ENCODE results near the gene ITIH2.
"Not testable (repeated sequence)": the region's sequence is repeated elsewhere in the genome, so short reads cannot be mapped to it uniquely, and the experiment has no call there.

ITIH2 gene

DNA sequence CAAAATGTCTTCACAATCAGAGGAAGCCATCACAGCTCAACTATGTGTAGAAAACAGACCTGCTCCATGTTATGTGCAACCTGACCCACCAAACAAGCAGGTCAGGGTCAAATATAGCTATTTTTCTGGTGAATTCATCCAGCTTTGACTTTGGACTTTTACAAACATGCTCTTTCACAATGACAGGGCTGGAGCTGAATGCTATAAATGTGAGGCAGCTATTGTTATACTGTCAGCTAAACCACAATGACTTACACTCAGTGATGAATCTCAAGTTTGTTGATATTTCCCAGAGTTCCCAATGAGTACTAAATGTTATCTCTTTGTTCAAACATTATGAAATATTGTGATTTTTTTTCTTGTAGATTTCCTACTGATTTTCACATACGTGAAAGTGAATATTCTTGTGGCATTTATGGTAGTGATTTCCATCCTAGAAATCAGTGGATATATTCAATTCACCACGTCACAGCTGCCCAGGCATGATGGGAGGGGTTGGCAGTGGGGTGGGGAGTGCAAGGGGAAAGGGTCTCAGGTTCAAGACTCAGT lies 2.5 kb upstream of the ITIH2 start:
- no peak for DNase-seq

DNA sequence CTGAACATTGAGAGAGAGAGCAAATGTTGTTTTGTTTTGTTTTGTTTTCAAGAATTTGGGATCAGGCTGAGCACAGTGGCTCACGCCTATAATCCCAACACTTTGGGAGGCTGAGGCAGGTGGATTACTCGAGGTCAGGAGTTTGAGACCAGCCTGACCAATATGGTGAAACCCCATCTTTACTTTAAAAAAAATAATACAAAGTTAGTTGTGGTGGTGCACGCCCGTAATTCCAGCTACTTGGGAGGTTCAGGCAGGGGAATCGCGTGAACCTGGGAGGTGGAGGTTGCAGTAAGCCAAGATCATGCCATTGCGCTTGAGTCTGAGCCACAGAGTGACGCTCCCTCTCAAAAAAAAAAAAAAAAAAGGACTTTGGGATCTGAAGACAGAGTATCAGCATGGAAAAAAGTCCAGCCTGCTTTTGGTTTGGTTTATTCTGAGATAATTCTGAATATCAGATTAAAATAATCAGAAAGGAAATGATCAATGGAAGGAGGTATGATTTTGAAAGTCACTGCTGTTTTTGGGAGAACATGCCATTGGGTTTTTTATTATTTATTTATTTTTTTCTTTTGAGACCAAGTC lies 1.9 kb upstream of the ITIH2 start:
- no peak for DNase-seq

DNA sequence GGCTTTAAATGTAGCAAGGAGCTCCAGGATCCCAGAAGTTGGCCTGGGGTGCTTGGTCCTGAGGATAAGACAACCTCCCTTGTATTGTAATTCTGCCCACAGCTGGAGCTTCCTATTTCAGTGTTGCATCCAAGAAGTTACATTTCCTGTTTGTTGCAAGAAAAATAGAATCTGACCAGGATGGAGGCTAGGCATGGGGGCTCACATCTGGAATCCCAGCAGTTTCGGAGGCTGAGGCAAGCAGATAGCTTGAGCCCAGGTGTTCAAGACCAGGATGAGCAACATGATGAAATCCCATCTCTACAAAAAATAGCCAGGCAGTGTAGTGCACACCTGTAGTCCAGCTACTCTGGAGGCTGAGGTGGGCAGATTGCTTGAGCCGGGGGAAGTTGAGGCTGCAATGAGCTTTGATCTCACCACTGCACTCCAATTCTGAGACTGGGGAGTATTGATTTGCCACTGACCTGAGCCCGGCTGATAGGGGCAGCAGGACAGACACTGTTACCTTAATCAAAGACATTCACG lies 766 bp upstream of the ITIH2 start:
- DNase-seq: no peak

DNA sequence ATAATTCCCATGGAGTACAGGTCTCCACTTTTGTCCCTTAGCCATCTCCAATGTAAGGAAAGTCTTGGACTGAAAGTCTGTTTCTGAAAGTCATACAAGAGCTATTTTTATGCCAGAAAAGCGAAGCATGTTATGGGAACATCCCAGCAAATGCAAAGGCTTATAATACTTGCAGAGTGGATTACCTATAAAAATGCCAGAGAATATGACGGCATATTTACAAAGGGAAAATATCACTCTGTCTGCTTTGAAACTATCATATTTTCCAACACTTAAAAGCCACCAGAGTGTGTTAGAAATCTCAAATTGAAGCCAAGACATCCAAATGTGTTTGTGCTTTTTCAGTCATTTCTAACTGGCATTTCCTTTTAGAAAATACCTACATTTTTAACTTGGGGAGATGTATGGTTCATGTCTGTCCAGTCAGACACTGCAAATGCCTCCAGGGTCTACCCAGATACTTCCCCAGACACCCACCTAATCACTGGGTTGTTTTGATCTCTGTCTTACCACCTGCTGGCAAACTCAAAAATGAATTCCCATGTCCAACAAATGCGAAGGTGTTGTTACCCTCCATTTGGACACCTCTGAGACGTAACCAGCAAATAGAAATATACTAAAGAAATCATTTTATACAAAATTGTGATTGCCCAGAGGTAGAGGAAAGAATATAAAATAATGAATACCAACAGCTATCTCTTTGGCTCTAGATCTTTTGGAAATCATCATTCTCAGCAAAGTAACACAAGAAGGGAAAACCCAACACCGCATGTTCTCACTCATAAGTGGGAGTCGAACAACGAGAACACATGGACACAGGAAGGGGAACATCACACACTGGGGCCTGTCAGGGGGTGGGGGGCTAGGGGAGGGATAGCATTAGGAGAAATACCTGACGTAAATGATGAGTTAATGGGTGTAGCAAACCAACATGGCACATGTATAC lies 1.2 kb downstream of the ITIH2 start:
- DNase-seq: no peak

DNA sequence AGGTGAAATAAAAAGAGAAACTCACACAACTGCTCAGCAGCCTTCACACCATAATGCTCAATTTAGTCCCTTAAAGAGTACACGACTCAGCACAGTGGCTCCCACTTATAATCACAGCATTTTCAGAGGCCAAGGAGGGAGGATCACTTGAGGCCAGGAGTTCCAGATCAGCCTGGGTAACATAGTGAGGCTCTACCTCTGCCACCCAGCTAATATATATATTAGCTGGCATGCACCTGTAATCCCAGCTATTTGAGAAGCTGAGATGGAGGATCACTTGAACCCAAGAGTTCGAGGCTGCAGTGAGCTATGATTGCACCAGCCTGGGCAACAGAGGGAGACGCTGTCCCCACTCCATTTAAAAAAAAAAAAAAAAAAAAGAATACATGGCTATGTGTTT lies 2.2 kb downstream of the ITIH2 start:
- DNase-seq: no peak

DNA sequence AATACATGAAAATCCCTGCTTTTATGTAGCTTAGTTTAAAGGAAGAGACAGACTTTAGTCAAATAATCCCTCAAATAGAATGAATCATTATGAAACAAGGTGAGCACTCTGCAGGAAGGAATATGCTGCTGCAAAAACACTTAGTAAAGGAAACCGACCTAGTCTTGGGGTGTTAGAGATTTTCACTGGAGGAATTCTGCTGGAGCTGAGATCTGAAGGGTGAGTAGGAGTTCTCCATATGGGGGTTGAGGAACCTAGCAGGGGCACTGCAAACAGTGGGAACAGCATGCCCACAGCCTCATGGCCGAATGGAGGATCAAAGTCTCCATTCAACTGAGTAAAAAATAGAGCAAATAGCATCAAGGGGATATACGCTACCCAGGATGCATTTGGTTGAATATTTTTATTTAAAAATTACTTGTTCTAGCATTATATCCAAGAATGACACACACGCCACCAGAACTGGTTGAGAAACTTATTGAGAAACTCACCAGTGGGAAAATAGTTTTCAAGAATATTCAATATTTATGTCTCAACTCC lies 3.5 kb downstream of the ITIH2 start:
- no peak for DNase-seq

DNA sequence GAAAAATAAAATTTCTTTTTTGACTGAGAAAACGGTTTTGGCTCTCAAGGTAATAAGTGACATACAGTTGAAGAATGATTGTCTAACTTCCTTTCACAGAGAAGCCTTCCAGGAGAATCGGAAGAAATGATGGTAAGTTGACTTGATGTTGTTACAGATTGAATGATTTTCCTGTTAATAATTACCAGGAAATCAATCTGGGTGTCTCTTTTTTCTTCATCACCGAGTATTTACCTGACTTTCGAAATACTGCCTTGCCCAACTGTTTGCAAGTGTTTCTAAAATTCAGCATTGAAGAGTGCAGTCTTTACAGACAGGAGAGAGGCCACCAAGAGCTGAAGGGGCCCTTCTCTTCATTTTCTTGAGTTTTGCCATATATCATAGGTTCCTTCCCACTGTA lies 4.0 kb downstream of the ITIH2 start:
- DNase-seq: no peak

DNA sequence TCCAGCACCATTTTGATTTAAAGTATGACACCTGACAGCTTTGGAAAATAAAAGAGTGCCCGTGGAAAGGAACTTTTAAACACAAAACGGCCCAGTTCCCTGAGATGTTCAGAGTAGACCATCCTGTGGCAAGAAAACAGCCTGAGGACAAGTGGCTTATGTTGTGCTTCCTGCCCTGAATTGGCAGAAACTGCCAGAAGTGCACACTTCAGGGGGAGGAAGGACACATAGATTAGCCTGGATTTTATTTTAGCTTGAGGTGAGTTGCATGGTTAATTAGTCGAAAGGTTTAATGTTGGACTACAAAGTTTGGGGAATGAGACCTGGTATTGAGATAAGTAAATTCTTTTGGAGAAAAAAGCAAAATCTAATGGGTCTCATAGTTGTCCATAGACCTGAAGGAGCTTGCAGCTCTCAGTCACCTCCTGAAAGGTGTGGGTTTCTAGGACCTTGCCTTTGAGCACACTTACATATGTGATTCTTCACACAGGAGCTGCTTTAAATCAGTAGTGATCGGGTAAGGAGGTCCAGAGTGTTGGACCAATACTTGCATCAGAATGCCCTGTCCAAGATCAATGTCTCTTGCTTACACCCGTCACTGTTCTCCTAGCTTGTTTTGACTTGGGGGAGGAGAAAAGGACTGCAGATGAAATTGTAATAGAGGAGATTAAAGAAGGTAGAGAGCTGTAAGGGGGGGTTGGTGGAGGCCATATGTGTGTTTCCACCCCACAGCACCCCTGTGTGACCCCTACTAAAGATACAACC lies 4.9 kb downstream of the ITIH2 start:
- no peak for DNase-seq

DNA sequence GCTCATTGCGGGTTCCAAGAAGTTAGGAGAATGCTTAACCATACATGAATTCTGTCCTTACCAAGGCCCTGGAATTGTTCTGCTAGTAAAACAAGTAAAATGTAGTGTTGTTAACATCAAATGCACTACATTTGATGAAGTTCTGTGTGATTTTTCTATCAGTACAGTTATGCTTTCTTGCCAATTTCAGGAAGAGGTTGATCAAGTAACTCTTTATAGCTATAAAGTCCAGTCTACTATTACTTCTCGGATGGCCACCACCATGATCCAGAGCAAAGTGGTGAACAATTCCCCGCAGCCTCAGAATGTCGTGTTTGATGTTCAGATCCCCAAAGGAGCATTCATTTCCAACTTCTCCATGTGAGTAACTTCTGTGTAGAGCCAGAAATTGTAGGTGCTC lies 5.7 kb downstream of the ITIH2 start:
- DNase-seq: no peak

DNA sequence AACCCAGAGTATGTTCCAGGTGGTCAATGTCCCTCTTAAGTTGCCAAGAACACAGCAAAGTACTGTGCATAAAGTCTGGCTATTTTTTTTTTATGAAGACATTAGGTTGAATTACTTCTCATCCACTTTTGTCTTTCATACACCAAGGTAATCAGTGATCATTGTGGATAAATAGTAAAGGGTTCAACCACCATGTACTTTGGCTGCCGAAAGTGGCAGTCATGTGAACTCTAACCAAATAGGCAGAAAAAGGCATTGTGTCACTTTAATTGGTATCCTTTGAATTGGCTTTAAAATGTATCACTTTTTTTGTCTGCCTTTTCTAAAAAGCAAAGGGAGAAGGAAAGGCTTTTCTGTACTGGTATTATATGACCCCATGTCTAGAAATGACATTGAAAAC lies 7.3 kb downstream of the ITIH2 start:
- no peak for DNase-seq

DNA sequence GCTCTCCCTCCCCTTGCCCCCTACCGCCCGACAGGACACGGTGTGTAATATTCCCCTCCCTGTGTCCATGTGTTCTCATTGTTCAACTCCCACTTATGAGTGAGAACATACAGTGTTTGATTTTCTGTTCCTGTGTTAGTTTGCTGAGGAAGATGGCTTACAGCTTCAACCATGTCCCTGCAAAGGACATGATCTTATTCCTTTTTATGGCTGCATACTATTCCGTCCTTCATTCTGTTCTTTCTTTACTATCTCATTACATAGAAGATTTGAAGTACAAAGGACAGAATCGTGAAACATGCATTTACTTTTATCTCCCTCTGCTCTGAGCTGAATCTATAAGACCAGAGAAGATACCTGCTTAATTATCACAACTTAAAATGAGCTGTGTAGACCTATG lies 8.0 kb downstream of the ITIH2 start:
- not testable (repeated sequence) for DNase-seq

DNA sequence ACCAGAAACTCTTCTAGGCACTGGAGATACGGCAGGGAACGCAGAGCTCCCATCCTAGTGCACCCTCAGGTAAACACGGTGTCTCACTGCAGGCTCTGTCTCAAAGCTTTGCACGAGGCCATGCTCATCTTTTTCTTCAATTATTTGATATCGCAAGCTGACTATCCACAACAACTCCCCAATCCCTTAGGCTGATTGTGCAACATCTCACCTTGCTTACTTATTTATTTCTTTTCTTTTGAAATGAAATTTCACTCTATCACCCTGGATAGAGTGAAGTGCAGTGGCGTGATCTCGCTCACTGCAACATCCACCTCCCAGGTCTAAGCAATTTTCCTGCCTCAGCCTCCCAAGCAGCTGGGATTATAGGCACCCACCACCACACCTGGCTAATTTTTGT lies 12.4 kb downstream of the ITIH2 start:
- no peak for DNase-seq

DNA sequence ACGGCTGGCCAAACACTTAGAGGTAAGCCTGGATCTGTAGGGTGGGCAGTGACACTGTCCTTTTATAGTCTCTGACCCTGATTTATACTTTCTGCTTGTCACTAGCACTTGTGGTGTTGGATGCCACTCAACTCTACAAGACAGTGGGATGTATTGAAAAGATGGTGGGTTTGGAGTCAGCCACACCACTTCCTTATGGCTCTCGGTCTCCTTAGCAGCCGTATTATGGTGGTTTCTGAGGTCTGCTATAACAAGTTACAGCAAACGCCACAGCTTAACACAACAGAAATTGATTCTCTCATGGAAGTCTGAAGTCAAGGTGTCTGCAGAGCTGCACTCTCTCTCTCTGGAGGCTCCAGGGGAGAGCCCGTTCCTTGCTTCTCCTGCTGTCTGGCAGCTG lies 14.7 kb downstream of the ITIH2 start:
- no peak for DNase-seq

DNA sequence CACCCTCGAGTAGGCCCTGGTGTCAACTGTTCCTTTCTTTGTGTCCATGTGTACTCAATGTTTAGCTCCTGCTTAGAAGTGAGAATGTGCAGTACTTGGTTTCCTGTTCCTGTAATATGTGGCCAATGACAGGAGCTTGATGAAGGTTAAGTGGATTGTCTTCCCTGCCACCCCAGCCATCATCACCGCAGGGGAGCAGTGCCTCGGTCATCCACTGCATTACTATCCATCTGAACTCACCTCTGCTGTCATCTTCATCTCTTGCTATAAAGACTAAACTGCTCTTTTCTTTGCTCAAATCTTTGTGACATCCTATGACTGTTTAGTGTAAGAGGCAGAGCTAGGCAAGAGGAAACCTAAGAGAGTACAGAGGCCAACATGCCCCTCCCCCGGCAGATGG lies 15.6 kb downstream of the ITIH2 start:
- no peak for DNase-seq

DNA sequence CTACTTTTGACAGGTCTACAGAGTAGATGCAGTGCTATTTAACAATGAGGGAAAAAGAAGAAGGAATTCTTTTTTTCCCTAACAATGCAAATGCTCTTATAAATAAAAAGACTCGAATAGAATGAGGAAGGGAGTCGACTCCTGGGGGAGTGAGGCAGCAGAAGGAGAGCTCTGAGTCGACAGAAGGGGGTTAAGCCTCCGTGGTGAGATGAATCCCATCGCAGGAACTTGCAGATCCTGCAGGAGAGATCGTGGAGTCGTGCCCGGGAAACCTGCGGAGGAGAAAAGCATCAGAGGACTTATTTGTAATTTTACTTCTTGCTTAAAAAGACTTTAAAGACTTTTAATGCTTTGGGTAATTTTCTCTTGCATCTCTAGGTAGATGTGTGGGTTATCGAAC lies 17.4 kb downstream of the ITIH2 start:
- no peak for DNase-seq

DNA sequence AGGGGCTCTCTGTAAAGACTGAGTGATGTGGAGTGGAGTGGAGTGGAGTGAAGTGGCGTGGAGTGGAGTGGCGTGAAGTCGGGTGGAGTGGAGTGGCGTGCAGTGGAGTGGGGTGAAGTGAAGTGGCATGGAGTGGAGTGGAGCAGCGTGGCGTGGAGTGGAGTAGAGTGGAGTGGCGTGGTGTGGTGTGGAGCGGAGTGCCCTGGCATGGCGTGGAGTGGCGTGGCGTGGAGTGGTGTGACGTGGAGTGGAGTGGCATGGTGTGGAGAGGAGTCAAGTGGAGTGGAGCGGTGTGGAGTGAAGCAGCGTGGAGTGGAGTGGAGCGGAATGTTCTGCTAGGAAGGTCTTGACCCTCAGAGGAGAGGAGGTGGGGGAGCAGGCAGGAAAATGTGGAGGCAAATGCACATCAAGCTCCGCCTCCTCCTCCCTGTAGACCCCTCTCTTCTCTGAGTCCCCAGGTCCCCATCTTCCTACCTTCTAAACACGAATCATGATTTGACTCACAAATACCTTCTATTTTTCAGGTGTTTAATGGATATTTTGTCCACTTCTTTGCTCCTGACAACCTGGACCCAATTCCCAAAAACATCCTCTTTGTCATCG lies 19.9 kb downstream of the ITIH2 start:
- no peak for DNase-seq

DNA sequence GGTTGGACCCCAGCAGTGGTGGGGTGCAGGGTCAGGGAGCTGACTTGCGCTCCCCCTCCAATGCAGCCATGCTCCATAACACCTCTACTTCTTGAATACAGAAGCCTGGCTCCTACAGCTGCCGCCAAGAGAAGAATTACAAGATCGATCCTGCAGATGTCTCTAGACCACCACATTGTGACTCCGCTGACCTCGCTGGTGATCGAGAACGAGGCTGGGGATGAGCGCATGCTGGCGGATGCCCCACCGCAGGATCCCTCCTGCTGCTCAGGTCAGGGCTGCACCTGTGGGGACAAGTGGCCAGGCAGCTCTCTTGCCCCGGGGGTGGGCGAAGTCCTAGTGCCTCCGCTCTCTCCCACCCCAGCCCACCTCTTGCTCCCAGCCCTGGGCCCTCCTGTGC lies 31.7 kb downstream of the ITIH2 start:
- DNase-seq: no peak

DNA sequence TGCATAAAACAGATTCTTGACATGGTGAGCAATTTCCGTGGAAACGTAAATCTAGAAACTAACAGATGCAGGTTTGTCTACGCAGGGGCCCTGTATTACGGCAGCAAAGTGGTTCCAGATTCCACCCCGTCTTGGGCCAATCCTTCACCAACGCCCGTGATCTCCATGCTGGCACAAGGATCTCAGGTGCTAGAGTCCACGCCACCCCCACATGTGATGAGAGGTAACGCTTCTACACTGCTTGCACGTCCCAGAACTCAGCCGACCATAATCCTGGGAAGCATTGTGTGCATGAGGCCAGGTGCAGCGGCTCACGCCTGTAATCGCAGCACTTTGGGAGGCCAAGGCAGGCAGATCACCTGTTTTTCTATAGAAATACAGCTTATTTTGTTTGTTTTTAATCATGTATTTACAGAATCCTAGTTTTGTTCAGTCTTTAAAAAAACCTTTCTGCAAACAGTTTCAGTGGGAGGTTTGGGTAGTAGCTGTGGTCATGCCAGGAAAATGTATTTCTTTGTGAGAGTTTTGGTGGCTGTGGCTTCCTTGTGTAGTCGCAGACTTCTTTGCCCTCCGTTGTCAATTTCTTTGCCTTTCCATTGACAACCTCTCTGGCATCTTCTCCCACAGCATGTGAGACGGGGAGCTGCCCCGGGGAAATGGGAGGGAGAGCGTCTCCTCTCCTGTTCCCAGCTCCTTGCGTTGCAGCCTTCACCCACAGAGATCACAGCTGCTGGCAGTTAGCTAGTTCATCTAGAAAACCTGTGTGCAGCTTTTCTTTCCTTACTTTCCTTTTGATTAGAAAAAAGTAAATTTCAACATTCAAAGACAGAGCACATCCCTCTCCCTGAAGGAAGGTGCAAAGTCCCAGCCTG lies 35.7 kb downstream of the ITIH2 start:
- DNase-seq: no peak

DNA sequence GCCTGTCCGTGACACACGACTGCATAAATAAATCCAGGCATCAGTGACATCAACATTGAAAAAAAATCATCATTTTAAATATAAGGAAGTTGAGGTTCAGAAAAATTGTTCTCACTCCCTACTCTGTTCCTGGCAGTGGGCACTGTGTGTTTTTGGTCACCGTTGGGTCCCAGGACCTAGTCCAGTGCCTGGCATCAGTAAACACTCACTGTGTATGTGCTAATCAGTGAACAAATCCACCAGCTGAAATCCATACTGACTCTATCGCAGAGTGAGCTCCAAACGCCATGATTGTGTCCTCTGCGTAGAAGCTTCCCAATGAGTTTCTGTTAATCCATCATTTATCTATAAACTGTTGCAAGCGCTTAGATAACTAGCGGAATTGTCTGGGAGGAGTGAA lies 41.2 kb downstream of the ITIH2 start:
- no peak for DNase-seq

DNA sequence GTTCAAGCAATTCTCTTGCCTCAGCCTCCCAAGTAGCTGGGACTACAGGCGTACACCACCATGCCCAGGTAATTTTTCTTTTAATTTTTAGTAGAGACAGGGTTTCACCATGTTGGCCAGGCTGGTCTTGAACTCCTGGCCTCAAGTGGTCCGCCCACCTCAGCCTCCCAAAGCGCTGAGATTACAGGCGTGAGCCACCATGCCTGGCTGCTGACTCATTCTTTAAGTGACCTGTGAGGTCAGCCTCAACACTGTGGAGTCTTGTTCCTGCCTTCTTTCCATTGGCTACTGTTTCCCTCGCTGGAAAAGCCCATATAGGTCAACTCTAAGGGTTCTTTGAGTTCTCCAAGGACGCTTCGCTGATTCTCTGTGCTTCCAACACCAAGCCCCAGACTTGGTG lies 45.5 kb downstream of the ITIH2 start:
- not testable (repeated sequence) for DNase-seq

DNA sequence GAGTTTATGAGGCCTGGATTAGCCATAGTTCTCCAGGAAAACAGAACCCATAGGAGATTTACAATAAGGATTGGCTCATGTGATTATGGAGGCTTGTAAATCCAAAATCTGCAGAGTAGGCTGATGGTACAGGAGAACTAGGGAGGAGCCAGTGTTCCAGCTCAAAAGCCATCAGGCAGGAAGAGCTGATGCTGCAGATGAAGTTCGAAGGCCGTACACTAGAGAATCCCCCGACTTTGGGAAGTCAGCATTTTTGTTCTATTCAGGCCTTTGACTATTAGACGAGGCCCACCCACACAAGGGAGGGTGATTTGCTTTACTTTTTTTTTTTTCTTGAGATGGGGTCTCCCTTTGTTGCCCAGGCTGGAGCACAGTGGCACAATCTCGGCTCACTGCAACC lies 47.1 kb downstream of the ITIH2 start:
- DNase-seq: no peak

DNA sequence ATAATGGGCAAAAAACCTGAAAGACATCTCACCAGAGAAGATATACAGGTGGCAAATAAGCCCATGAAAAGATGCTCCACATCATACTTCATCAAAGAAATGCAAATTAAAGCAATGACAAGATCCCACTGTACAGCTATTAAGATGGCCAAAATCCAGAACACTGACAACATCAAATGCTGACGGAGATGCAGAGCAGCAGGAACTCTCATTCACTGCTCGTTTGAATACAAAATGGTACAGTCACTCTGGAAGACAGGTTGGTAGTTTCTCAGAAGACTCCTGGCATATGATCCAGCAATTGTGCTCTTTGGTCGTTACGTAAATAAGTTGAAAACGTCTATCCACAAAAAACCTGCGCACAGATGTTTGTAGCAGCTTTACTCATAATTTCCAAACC lies 49.1 kb downstream of the ITIH2 start:
- DNase-seq: no peak

All from activated effector memory CD4-positive, alpha-beta T cell treated with Interleukin-2 at 50 U/mL for 16 hours (primary cell).